ENCODE data around the gene UNC5A. TPM values are rescaled to one million over a fixed set of nuclear protein-coding genes. Genes with fewer than 3 reads are reported as not detected.

UNC5A gene
- total RNA-seq, 1 donor from 2014 or later = not detected

DNA sequence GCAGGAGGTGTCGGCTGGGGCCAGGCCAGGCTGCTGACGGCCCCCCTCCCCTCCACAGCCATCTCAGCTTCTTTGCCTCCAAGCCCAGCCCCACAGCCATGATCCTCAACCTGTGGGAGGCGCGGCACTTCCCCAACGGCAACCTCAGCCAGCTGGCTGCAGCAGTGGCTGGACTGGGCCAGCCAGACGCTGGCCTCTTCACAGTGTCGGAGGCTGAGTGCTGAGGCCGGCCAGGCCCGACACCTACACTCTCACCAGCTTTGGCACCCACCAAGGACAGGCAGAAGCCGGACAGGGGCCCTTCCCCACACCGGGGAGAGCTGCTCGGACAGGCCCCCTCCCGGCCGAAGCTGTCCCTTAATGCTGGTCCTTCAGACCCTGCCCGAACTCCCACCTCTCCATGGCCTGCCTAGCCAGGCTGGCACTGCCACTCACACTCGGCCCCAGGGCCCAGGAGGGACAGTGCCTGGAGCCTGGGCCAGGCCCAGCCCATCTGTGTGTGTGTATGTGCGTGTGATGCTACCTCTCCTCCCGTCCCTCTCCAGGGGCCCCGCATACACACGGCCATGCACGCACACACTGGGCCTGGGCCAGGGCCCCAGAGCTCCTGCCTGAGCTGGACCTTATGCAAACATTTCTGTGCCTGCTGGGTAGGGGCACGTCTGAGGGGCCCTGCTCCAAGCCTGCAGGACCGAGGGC lies 69.5 kb downstream of the UNC5A start:
- DNase-seq (ENCODE audit: low spot score) = no peak
- H3K4me1 Mint-ChIP-seq (ENCODE audit: unreplicated experiment) = peaks cover 15% of the 10 kb centered on the region
- TF ChIP-seq, protein P1, sequence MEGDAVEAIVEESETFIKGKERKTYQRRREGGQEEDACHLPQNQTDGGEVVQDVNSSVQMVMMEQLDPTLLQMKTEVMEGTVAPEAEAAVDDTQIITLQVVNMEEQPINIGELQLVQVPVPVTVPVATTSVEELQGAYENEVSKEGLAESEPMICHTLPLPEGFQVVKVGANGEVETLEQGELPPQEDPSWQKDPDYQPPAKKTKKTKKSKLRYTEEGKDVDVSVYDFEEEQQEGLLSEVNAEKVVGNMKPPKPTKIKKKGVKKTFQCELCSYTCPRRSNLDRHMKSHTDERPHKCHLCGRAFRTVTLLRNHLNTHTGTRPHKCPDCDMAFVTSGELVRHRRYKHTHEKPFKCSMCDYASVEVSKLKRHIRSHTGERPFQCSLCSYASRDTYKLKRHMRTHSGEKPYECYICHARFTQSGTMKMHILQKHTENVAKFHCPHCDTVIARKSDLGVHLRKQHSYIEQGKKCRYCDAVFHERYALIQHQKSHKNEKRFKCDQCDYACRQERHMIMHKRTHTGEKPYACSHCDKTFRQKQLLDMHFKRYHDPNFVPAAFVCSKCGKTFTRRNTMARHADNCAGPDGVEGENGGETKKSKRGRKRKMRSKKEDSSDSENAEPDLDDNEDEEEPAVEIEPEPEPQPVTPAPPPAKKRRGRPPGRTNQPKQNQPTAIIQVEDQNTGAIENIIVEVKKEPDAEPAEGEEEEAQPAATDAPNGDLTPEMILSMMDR (IDR thresholded peaks at IDR 0.05; ENCODE audit: unreplicated experiment) = no peak
- H3K9me3 Mint-ChIP-seq (ENCODE audit: unreplicated experiment) = no peaks in the 10 kb centered on the region
- no peak overlapping the region for H3K4me3 Mint-ChIP-seq (ENCODE audit: unreplicated experiment)
- H3K27me3 Mint-ChIP-seq (ENCODE audit: unreplicated experiment) = peaks cover 7% of the 10 kb centered on the region
- no peak overlapping the region for H3K27ac Mint-ChIP-seq (ENCODE audit: unreplicated experiment)
- peaks cover 4% of the 10 kb centered on the region for H3K36me3 Mint-ChIP-seq (ENCODE audit: low read depth, unreplicated experiment)

DNA sequence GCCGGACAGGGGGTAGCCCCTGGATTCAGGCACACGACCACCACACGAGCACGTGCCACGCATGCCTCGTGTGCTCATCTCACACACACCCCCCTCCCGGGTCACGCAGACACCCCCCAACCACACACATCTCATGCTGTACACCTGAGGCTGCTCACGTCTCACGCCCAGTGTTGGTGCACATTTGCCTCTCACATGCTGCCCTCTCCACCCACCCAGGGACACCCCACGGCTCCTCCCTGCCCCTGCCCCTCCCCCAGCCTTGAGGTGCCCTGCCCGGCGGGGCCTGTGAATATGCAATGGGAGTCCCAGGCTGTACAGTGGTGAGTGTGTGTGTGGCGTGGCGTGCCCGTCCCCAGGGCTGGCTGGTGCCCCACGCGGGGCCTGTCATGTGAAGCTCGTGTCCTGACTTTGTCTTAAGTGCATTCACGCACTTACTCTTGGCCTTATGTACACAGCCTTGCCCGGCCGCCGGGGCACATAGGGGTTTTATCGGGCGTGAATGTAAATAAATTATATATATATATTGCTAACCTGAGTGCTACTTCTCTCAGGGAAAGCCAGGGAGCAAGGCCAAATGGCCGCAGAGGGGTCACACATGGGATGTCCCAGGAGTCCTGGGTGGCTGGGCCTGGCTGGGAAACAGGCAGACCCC lies 70.1 kb downstream of the UNC5A start:
- H3K4me3 Mint-ChIP-seq (ENCODE audit: unreplicated experiment) = no peak overlapping the region
- TF ChIP-seq, protein P1 (IDR thresholded peaks at IDR 0.05; ENCODE audit: unreplicated experiment) = no peak
- H3K4me1 Mint-ChIP-seq (ENCODE audit: unreplicated experiment) = peaks cover 15% of the 10 kb centered on the region
- no peak for DNase-seq (ENCODE audit: low spot score)
- peaks cover 6% of the 10 kb centered on the region for H3K27me3 Mint-ChIP-seq (ENCODE audit: unreplicated experiment)
- H3K27ac Mint-ChIP-seq (ENCODE audit: unreplicated experiment) = no peak overlapping the region
- H3K36me3 Mint-ChIP-seq (ENCODE audit: low read depth, unreplicated experiment) = peaks cover 4% of the 10 kb centered on the region
- no peaks in the 10 kb centered on the region for H3K9me3 Mint-ChIP-seq (ENCODE audit: unreplicated experiment)

DNA sequence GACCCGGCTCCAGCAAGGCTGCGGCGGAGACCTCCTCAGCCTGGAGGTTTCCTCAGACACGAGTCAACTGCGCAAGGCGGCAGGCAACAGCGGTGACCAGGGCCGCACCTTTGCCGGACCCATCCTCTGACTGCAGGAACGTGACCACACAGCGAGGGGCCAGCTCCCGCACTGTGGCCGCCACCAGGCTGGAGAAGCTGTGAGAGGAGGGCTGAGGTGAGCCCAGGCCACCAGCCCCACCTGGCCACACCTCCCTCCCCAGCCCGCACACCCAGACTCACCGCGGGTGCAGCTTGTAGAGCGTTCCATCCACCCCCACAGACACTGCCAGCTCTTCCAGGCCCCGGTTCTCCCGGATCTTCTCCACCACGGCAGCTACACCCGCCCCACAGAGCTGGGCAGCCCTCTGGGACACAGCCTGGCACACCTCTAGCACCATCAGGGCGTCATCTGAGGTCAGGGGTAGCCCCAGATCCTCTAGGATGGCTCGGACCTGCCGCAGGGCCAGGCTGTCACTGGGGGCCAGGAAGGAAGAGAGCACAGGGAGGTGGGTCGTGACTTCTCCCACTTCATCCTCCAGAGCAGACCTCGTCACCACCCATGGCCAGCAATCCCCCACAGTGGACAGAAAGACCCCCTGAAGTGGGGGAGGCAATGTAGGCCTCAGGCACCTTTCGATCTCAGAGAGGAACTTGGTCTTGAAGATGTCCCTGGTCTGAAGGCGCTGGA lies 70.8 kb downstream of the UNC5A start:
- Mint-ChIP-seq H3K4me1 (ENCODE audit: unreplicated experiment) (peaks cover 15% of the 10 kb centered on the region), H3K4me3 (ENCODE audit: unreplicated experiment) (no peak overlapping the region), H3K27me3 (ENCODE audit: unreplicated experiment) (peaks cover 12% of the 10 kb centered on the region), H3K27ac (ENCODE audit: unreplicated experiment) (no peak overlapping the region), H3K9me3 (ENCODE audit: unreplicated experiment) (no peaks in the 10 kb centered on the region), H3K36me3 (ENCODE audit: low read depth, unreplicated experiment) (peaks cover 8% of the 10 kb centered on the region)
- TF ChIP-seq, protein P1 (IDR thresholded peaks at IDR 0.05; ENCODE audit: unreplicated experiment) = no peak
- DNase-seq (ENCODE audit: low spot score) = no peak

DNA sequence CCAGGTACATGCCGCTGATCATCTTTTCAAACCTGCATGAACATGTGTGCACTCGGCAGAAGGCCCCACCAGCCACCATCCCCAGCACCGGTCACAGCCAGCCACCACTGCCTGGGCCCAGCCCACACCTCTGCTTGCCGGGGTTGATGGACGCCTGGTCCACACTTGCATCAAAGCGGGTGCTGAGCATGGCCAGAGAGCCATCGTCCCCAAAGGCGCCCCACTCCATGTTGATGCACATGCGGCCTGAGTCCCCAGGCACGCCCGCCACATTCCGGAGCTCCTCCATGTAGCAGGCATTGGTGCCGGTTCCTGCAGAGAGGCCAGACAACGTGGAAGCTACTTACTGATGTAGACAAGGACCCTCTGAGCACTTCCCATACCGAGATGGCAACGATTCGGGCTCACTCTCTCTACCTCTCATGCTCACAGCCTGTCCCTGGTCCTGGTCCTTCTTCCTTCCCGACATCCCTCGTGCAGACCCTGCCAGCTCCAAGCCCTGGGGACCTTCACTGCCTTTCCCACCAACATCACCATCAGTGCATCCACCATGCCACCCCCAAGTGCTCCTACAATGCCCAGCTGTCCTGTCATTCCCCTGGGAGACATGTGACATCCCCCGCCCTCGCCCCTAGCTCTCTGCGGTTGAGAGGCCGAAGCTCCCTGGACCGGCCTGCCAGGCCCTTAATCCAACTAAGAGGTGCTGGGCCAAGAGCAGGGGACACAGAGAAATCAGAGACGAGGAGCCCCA lies 71.6 kb downstream of the UNC5A start:
- Mint-ChIP-seq H3K36me3 (ENCODE audit: low read depth, unreplicated experiment) (peaks cover 8% of the 10 kb centered on the region), H3K9me3 (ENCODE audit: unreplicated experiment) (no peaks in the 10 kb centered on the region), H3K4me3 (ENCODE audit: unreplicated experiment) (peak overlapping the region; percentile 44), H3K27me3 (ENCODE audit: unreplicated experiment) (peaks cover 13% of the 10 kb centered on the region), H3K27ac (ENCODE audit: unreplicated experiment) (no peak overlapping the region), H3K4me1 (ENCODE audit: unreplicated experiment) (peaks cover 15% of the 10 kb centered on the region)
- DNase-seq (ENCODE audit: low spot score) = no peak
- TF ChIP-seq, protein P1 (IDR thresholded peaks at IDR 0.05; ENCODE audit: unreplicated experiment) = no peak

Measured in endothelial cell (in vitro differentiated cells).